Neuronal stem cell (in vitro differentiated cells): ENCODE results near the gene DDHD1.

Experiments used
- DNase-seq: peaks from one replicate; pipeline ENCODE4 v3.0.0-alpha.2; 2013; ENCODE audit warnings: low spot score
- H2AFZ ChIP-seq: one replicate; pipeline ENCODE4 v1.6.1; 2013; ENCODE audit warnings: mild to moderate bottlenecking, low read length, inconsistent platforms
- H2AK5ac ChIP-seq: 2 replicates; pipeline ENCODE4 v1.6.1; 2013; ENCODE audit warnings: low read depth, mild to moderate bottlenecking, inconsistent platforms, low read length, moderate library complexity, mixed read lengths
- H2BK120ac ChIP-seq: 2 replicates; pipeline ENCODE4 v1.6.1; 2013; ENCODE audit warnings: low read depth, mild to moderate bottlenecking, inconsistent platforms, low read length, moderate library complexity, mixed read lengths
- H2BK12ac ChIP-seq: one replicate; pipeline ENCODE4 v1.6.1; 2013; ENCODE audit warnings: low read length, inconsistent platforms
- H2BK15ac ChIP-seq: 2 replicates; pipeline ENCODE4 v1.6.1; 2013; ENCODE audit warnings: mild to moderate bottlenecking, low read length, inconsistent platforms, mixed read lengths
- H2BK5ac ChIP-seq: one replicate; pipeline ENCODE4 v1.6.1; 2013; ENCODE audit warnings: inconsistent platforms, mild to moderate bottlenecking, low read length, moderate library complexity
- H3K14ac ChIP-seq: one replicate; pipeline ENCODE4 v1.6.1; 2013; ENCODE audit warnings: low read length, inconsistent platforms
- H3K18ac ChIP-seq: 2 replicates; pipeline ENCODE4 v1.6.1; 2013; ENCODE audit warnings: low read length, inconsistent platforms
- H3K23ac ChIP-seq: 2 replicates; pipeline ENCODE4 v1.6.1; 2013; ENCODE audit warnings: low read depth, mild to moderate bottlenecking, mixed read lengths, low read length, inconsistent platforms; ENCODE audit not compliant: poor library complexity
- H3K27ac ChIP-seq: replicated peaks from 3 replicates; pipeline ENCODE4 v1.5.1; 2013; ENCODE audit warnings: low read length, inconsistent platforms
- H3K27me3 ChIP-seq, 3 experiments: 2 replicates each; pipeline ENCODE4 v1.6.1; 2013; ENCODE audit warnings: low read length in 3 of 3, mild to moderate bottlenecking in 2 of 3, inconsistent platforms in 1 of 3, low read depth in 1 of 3, mixed read lengths in 1 of 3, moderate library complexity in 1 of 3; ENCODE audit not compliant: control insufficient read depth in 3 of 3, insufficient read depth in 3 of 3
- H3K36me3 ChIP-seq, 2 donors: replicated peaks in 1 of 2; 2 replicates each; pipeline ENCODE4 v1.6.1; 2013; ENCODE audit warnings: low read length in 2 of 2; ENCODE audit not compliant: control insufficient read depth in 2 of 2, insufficient read depth in 2 of 2
- H3K4ac ChIP-seq: 2 replicates; pipeline ENCODE4 v1.6.1; 2013; ENCODE audit warnings: inconsistent platforms, mild to moderate bottlenecking, low read length, moderate library complexity
- H3K4me1 ChIP-seq, 2 donors: 1 replicate in 1 of 2; 2 replicates in 1 of 2; pipeline ENCODE4 v1.6.1; 2013; ENCODE audit warnings: low read length in 2 of 2, low read depth in 1 of 2; ENCODE audit not compliant: control insufficient read depth in 2 of 2, insufficient read depth in 1 of 2
- H3K4me2 ChIP-seq: one replicate; pipeline ENCODE4 v1.6.1; 2013; ENCODE audit warnings: mild to moderate bottlenecking, low read length, inconsistent platforms; ENCODE audit not compliant: insufficient read depth, poor library complexity, severe bottlenecking
- H3K4me3 ChIP-seq, 2 donors: 2 replicates each; pipeline ENCODE4 v1.5.1; 2013; ENCODE audit warnings: low read length in 2 of 2, mild to moderate bottlenecking in 2 of 2, inconsistent platforms in 1 of 2, moderate library complexity in 1 of 2
- H3K79me1 ChIP-seq: one replicate; pipeline ENCODE4 v1.6.1; 2013; ENCODE audit warnings: low read depth, mild to moderate bottlenecking, inconsistent platforms, low read length, moderate library complexity
- H3K9ac ChIP-seq: one replicate; pipeline ENCODE4 v1.6.1; 2013; ENCODE audit warnings: mild to moderate bottlenecking, low read depth, low read length, inconsistent platforms; ENCODE audit not compliant: poor library complexity
- H3K9me3 ChIP-seq, 2 donors: replicated peaks in 1 of 2; 2 replicates each; pipeline versions ENCODE3 to v1.6.1; 2013; ENCODE audit warnings: low read length in 2 of 2, mild to moderate bottlenecking in 2 of 2, inconsistent platforms in 1 of 2, low read depth in 1 of 2, mixed read lengths in 1 of 2, moderate library complexity in 1 of 2; ENCODE audit not compliant: control insufficient read depth in 2 of 2, insufficient read depth in 1 of 2
- H4K8ac ChIP-seq: one replicate; pipeline ENCODE4 v1.6.1; 2013; ENCODE audit warnings: low read depth, mild to moderate bottlenecking, inconsistent platforms, low read length, moderate library complexity
- H4K91ac ChIP-seq: one replicate; pipeline ENCODE4 v1.6.1; 2013; ENCODE audit warnings: low read length, low read depth, mild to moderate bottlenecking, inconsistent platforms; ENCODE audit not compliant: poor library complexity
- WGBS, 2 donors: extraction: QIAGEN DNeasy Blood & Tissue Kit; methylation state at CpG; one replicate each; pipeline ENCODE4 v1.1.7; 2013; ENCODE audit warnings: missing lambda C conversion rate in 2 of 2, mixed read lengths in 1 of 2; ENCODE audit not compliant: insufficient read length in 2 of 2, insufficient replicate concordance in 1 of 2; ENCODE audit errors: extremely low coverage in 2 of 2; 5-methylcytosine and 5-hydroxymethylcytosine counted together

Gene DDHD1

GRCh38 chr14:53147208-53147607, 5.9 kb downstream of the DDHD1 start:
- H3K14ac ChIP-seq, result no peak overlapping the region
- WGBS, 2 donors, result no CpG with 5 or more reads among the region's 2 CpGs
- no peak overlapping the region for H4K8ac ChIP-seq

GRCh38 chr14:53146739-53147138, 6.4 kb downstream of the DDHD1 start:
- no peak overlapping the region for H4K91ac ChIP-seq
- no CpG with 5 or more reads among the region's 3 CpGs for WGBS, 2 donors
- H3K27me3 ChIP-seq, result no peaks in the 10 kb centered on the region
- no peak overlapping the region for H2BK120ac ChIP-seq
- H3K14ac ChIP-seq, result no peak overlapping the region
- no peak for DNase-seq
- peaks cover 0 to 2% of the 10 kb centered on the region in 2 donors for H3K36me3 ChIP-seq
- peaks cover 4% of the 10 kb centered on the region for H3K79me1 ChIP-seq
- no peak overlapping the region for H4K8ac ChIP-seq
- no peak overlapping the region for H3K9ac ChIP-seq
- H2AFZ ChIP-seq, result no peak overlapping the region
- peaks cover 5 to 9% of the 10 kb centered on the region in 2 donors for H3K4me1 ChIP-seq
- H3K23ac ChIP-seq, result no peak overlapping the region
- no peak overlapping the region for H2BK12ac ChIP-seq
- H3K27ac ChIP-seq, result no peak overlapping the region
- no peak overlapping the region for H3K4me2 ChIP-seq
- H3K4ac ChIP-seq, result no peak overlapping the region
- peaks cover 4 to 13% of the 10 kb centered on the region in 2 donors for H3K9me3 ChIP-seq
- H2BK5ac ChIP-seq, result no peak overlapping the region
- no peak overlapping the region for H2AK5ac ChIP-seq
- H2BK15ac ChIP-seq, result no peak overlapping the region
- H3K4me3 ChIP-seq, result no peak overlapping the region
- H3K18ac ChIP-seq, result no peak overlapping the region

More at GRCh38 chr14:53147208-53147607, 5.9 kb downstream of the DDHD1 start:
- Histone ChIP-seq H3K18ac (no peak overlapping the region), H4K91ac (no peak overlapping the region), H3K4me2 (no peak overlapping the region), H2BK120ac (no peak overlapping the region), H2BK12ac (no peak overlapping the region), H2BK15ac (no peak overlapping the region), H3K9me3 (peaks cover 2 to 9% of the 10 kb centered on the region in 2 donors), H3K23ac (no peak overlapping the region), H2BK5ac (no peak overlapping the region), H2AFZ (no peak overlapping the region), H3K4me1 (peaks cover 5 to 9% of the 10 kb centered on the region in 2 donors), H2AK5ac (no peak overlapping the region), H3K36me3 (peaks cover 0 to 2% of the 10 kb centered on the region in 2 donors), H3K4me3 (no peak overlapping the region), H3K79me1 (peaks cover 8% of the 10 kb centered on the region), H3K4ac (no peak overlapping the region), H3K27ac (no peak overlapping the region), H3K9ac (no peak overlapping the region), H3K27me3 (no peaks in the 10 kb centered on the region)
- DNase-seq, result no peak

GRCh38 chr14:53144244-53144643, 8.9 kb downstream of the DDHD1 start:
- Histone ChIP-seq H3K4ac (no peak overlapping the region), H3K9me3 (peaks cover 4 to 36% of the 10 kb centered on the region in 2 donors), H2AFZ (no peak overlapping the region), H3K4me3 (no peak overlapping the region), H3K4me1 (no peaks in the 10 kb centered on the region), H3K23ac (no peak overlapping the region), H2AK5ac (no peak overlapping the region), H3K18ac (no peak overlapping the region), H3K27me3 (no peaks in the 10 kb centered on the region), H2BK5ac (no peak overlapping the region), H3K14ac (no peak overlapping the region), H2BK12ac (no peak overlapping the region), H2BK120ac (no peak overlapping the region), H3K36me3 (peaks cover 0 to 2% of the 10 kb centered on the region in 2 donors), H3K9ac (no peak overlapping the region), H2BK15ac (no peak overlapping the region), H4K91ac (no peak overlapping the region), H3K27ac (no peak overlapping the region), H3K79me1 (no peaks in the 10 kb centered on the region), H4K8ac (no peak overlapping the region), H3K4me2 (no peak overlapping the region)
- no CpG with 5 or more reads among the region's 1 CpG for WGBS, 2 donors
- no peak for DNase-seq

- H2BK15ac ChIP-seq, result no peak overlapping the region
- H3K4me1 ChIP-seq, result no peaks in the 10 kb centered on the region
- H2BK12ac ChIP-seq, result no peak overlapping the region
- no peak overlapping the region for H3K18ac ChIP-seq
- no peak overlapping the region for H2BK120ac ChIP-seq
- H3K9ac ChIP-seq, result no peak overlapping the region
- H4K8ac ChIP-seq, result no peak overlapping the region
- H3K14ac ChIP-seq, result no peak overlapping the region
- DNase-seq, result no peak
- peaks cover 4 to 48% of the 10 kb centered on the region in 2 donors for H3K9me3 ChIP-seq
- H3K4me2 ChIP-seq, result no peak overlapping the region
- H3K27ac ChIP-seq, result no peak overlapping the region
- H3K27me3 ChIP-seq, result no peaks in the 10 kb centered on the region
- H3K4me3 ChIP-seq, result no peak overlapping the region
- H3K36me3 ChIP-seq, result no peaks in the 10 kb centered on the region
- no peak overlapping the region for H3K23ac ChIP-seq
- no peak overlapping the region for H4K91ac ChIP-seq
- H2AK5ac ChIP-seq, result no peak overlapping the region
- no peak overlapping the region for H2BK5ac ChIP-seq
- H3K79me1 ChIP-seq, result no peaks in the 10 kb centered on the region
- no peak overlapping the region for H3K4ac ChIP-seq
- H2AFZ ChIP-seq, result no peak overlapping the region
Observed at GRCh38 chr14:53140585-53140984, 12.5 kb downstream of the DDHD1 start.
